GM23248 (cell line): ENCODE data around the gene ADCY1.

ENCODE experiments used
- EZH2 ChIP-seq: fragments of 200-600 bp; sonication (generic); IDR thresholded peaks from 2 replicates; pipeline ENCODE4 v1.6.1; 2018; ENCODE audit warnings: antibody characterized with exemption, mild to moderate bottlenecking; ENCODE audit not compliant: insufficient read depth, poor library complexity, severe bottlenecking
- EZH2phosphoT487 ChIP-seq: fragments of 200-600 bp; sonication (generic); IDR thresholded peaks from 2 replicates; pipeline ENCODE4 v1.6.1; 2018; ENCODE audit warnings: antibody characterized with exemption, moderate library complexity, mild to moderate bottlenecking, low read depth; ENCODE audit not compliant: insufficient read depth

DNA sequence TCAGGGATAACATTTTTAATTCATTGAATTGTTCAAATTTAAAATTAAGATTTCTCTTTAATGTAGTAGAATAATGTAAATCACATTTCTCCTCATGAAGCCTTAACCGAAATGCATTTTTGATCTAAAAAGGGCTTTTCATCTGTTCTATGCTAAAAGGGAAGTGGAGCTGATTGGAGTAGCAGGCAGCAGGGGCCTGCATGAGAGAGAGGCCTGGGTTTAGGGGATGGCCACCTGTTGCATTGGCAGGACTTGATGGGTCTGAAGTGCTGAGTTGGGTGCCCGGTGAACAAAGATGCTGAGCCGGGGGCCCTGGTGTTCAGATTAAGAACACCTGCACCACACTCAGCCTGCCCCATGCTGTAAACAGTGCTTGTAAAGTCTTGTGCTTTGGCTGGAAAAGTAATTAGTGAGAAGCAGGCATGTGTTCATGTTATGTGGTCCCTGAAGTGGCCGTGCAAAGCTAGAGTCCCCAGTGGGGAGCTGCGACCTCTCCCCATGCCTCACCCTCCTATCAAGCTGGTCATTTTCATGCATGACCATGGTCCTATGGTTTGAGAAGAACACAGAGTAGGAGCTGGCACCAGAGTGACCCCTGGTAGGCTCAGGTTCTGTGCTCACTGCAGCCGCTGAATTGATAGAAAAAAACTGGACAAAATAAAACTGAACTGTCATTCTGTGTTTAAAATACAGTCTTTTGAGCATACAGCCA lies 124.3 kb downstream of the ADCY1 start:
- TF ChIP-seq EZH2, result no peak
- no peak for TF ChIP-seq EZH2phosphoT487
